GM20000 (cell line): ENCODE results near the gene SRMS.

ENCODE experiments used
- DNase-seq: peaks from one replicate; pipeline ENCODE4 v3.0.0; 2012; ENCODE audit warnings: low spot score
- CTCF ChIP-seq: IDR thresholded peaks from 2 replicates; pipeline ENCODE4 v1.5.1; 2012; ENCODE audit warnings: mild to moderate bottlenecking, control low read depth; ENCODE audit errors: extremely low read depth, missing control alignments

SRMS gene

GRCh38 chr20:63544241-63544957 lies 3.1 kb downstream of the SRMS start:
- DNase-seq = no peak

GRCh38 chr20:63543733-63544132 lies 3.8 kb downstream of the SRMS start:
- DNase-seq = no peak
- TF ChIP-seq CTCF = no peak

More at GRCh38 chr20:63544241-63544957, 3.1 kb downstream of the SRMS start:
- TF ChIP-seq CTCF = no peak

- DNase-seq = no peak
- no peak for TF ChIP-seq CTCF
Measured at GRCh38 chr20:63543131-63543530, 4.4 kb downstream of the SRMS start.

GRCh38 chr20:63542696-63543095 lies 4.9 kb downstream of the SRMS start:
- DNase-seq = peak; percentile 89
- no peak for TF ChIP-seq CTCF

GRCh38 chr20:63542031-63542559 lies 5.5 kb downstream of the SRMS start:
- TF ChIP-seq CTCF = no peak
- no peak for DNase-seq

GRCh38 chr20:63541371-63541770 lies 6.2 kb downstream of the SRMS start:
- TF ChIP-seq CTCF = no peak
- DNase-seq = no peak

GRCh38 chr20:63540417-63541186 lies 6.9 kb downstream of the SRMS start:
- DNase-seq = no peak
- TF ChIP-seq CTCF = no peak
